WTC11 (cell line): ENCODE data around the gene FAM181B.
A peak's percentile ranks its signal among the peaks of the same experiment; 100 is the strongest.

Source experiments
- ESRRA ChIP-seq: sonication (generic); formaldehyde crosslinking; IDR thresholded peaks from 2 replicates; pipeline ENCODE4 v1.8.1; 2022; ENCODE audit warnings: mild to moderate bottlenecking, missing genetic modification reagents, borderline replicate concordance
- FOXJ3 ChIP-seq: sonication (generic); formaldehyde crosslinking; IDR thresholded peaks from 2 replicates; pipeline ENCODE4 v1.9.0; 2021; ENCODE audit warnings: missing genetic modification reagents, mild to moderate bottlenecking, borderline replicate concordance
- NR2C2 ChIP-seq: sonication (generic); formaldehyde crosslinking; IDR thresholded peaks from 2 replicates; pipeline ENCODE4 v1.8.0; 2022; ENCODE audit warnings: mild to moderate bottlenecking, missing genetic modification reagents
- NR3C1 ChIP-seq: sonication (generic); formaldehyde crosslinking; conservative IDR thresholded peaks from 2 replicates; pipeline ENCODE4 v1.8.1; 2023; ENCODE audit warnings: low read depth, mild to moderate bottlenecking, missing genetic modification reagents
- TEAD1 ChIP-seq: sonication (generic); formaldehyde crosslinking; IDR thresholded peaks from 2 replicates; pipeline ENCODE4 v1.8.0; 2022; ENCODE audit warnings: mild to moderate bottlenecking, missing genetic modification reagents
- TEAD4 ChIP-seq: sonication (generic); formaldehyde crosslinking; IDR thresholded peaks from 2 replicates; pipeline ENCODE4 v1.8.0; 2022; ENCODE audit warnings: mild to moderate bottlenecking, missing genetic modification reagents
- TF ChIP-seq, protein P1 (sequence below): sonication (generic); formaldehyde crosslinking; IDR thresholded peaks from 2 replicates; pipeline ENCODE4 v1.8.1; 2023; ENCODE audit warnings: mild to moderate bottlenecking, missing genetic modification reagents
- TF ChIP-seq, protein P2 (sequence below): sonication (generic); formaldehyde crosslinking; IDR thresholded peaks from 2 replicates; pipeline ENCODE4 v1.8.1; 2023; ENCODE audit warnings: mild to moderate bottlenecking, missing genetic modification reagents, moderate library complexity
- TF ChIP-seq, protein P3 (sequence below): fragments of 200-600 bp; IDR thresholded peaks from 2 replicates; pipeline ENCODE4 v1.8.0; 2022; ENCODE audit warnings: antibody characterized with exemption
- TF ChIP-seq, protein P4 (sequence below): sonication (generic); formaldehyde crosslinking; IDR thresholded peaks from 2 replicates; pipeline ENCODE4 v1.8.1; 2022; ENCODE audit warnings: low read depth, mild to moderate bottlenecking, moderate library complexity, missing genetic modification reagents, borderline replicate concordance
- TF ChIP-seq, protein P5 (sequence below): sonication (generic); formaldehyde crosslinking; IDR thresholded peaks from 2 replicates; pipeline ENCODE4 v1.8.1; 2023; ENCODE audit warnings: mild to moderate bottlenecking, moderate library complexity, missing genetic modification reagents

DNA sequence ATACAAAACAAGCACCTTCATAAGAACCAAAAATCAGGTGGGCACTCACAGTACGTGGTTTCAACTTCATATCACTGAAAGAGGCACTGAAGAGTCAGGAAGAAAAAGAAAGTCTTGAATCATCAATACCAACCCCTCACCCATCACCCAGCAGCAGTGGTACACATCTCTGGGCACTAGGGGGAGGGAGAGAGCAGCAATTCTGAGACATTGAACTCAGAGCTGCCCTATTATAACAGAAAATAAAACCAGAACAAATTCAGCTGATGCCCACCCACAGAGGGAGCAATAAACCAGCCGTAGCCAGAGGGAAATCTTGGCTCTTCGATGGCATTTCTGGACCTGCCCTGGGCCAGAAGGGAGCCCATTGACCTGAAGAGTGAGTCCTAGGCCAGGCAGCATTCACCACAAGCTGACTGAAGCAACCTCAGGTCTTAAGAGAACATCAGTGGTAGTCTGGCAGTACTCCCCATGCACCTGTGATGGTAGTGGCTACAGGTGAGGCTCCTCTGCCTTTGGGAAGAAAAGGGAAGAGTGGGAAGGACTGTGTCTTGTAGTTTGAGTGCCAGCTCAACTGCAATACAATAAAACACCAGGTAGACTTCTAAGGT lies 42.2 kb upstream of the FAM181B start:
- TF ChIP-seq, protein P1, sequence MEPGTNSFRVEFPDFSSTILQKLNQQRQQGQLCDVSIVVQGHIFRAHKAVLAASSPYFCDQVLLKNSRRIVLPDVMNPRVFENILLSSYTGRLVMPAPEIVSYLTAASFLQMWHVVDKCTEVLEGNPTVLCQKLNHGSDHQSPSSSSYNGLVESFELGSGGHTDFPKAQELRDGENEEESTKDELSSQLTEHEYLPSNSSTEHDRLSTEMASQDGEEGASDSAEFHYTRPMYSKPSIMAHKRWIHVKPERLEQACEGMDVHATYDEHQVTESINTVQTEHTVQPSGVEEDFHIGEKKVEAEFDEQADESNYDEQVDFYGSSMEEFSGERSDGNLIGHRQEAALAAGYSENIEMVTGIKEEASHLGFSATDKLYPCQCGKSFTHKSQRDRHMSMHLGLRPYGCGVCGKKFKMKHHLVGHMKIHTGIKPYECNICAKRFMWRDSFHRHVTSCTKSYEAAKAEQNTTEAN (CRISPR knock-in tag) = no peak
- TF ChIP-seq TEAD4 (CRISPR knock-in tag) = no peak
- TF ChIP-seq, protein P2, sequence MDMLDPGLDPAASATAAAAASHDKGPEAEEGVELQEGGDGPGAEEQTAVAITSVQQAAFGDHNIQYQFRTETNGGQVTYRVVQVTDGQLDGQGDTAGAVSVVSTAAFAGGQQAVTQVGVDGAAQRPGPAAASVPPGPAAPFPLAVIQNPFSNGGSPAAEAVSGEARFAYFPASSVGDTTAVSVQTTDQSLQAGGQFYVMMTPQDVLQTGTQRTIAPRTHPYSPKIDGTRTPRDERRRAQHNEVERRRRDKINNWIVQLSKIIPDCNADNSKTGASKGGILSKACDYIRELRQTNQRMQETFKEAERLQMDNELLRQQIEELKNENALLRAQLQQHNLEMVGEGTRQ (CRISPR knock-in tag) = no peak
- TF ChIP-seq, protein P3, sequence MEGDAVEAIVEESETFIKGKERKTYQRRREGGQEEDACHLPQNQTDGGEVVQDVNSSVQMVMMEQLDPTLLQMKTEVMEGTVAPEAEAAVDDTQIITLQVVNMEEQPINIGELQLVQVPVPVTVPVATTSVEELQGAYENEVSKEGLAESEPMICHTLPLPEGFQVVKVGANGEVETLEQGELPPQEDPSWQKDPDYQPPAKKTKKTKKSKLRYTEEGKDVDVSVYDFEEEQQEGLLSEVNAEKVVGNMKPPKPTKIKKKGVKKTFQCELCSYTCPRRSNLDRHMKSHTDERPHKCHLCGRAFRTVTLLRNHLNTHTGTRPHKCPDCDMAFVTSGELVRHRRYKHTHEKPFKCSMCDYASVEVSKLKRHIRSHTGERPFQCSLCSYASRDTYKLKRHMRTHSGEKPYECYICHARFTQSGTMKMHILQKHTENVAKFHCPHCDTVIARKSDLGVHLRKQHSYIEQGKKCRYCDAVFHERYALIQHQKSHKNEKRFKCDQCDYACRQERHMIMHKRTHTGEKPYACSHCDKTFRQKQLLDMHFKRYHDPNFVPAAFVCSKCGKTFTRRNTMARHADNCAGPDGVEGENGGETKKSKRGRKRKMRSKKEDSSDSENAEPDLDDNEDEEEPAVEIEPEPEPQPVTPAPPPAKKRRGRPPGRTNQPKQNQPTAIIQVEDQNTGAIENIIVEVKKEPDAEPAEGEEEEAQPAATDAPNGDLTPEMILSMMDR = peak; percentile 80
- TF ChIP-seq, protein P4, sequence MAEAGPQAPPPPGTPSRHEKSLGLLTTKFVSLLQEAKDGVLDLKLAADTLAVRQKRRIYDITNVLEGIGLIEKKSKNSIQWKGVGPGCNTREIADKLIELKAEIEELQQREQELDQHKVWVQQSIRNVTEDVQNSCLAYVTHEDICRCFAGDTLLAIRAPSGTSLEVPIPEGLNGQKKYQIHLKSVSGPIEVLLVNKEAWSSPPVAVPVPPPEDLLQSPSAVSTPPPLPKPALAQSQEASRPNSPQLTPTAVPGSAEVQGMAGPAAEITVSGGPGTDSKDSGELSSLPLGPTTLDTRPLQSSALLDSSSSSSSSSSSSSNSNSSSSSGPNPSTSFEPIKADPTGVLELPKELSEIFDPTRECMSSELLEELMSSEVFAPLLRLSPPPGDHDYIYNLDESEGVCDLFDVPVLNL (CRISPR knock-in tag) = no peak
- no peak for TF ChIP-seq TEAD1
- no peak for TF ChIP-seq FOXJ3 (CRISPR knock-in tag)
- no peak for TF ChIP-seq ESRRA (CRISPR knock-in tag)
- no peak for TF ChIP-seq NR2C2 (CRISPR knock-in tag)
- TF ChIP-seq, protein P5, sequence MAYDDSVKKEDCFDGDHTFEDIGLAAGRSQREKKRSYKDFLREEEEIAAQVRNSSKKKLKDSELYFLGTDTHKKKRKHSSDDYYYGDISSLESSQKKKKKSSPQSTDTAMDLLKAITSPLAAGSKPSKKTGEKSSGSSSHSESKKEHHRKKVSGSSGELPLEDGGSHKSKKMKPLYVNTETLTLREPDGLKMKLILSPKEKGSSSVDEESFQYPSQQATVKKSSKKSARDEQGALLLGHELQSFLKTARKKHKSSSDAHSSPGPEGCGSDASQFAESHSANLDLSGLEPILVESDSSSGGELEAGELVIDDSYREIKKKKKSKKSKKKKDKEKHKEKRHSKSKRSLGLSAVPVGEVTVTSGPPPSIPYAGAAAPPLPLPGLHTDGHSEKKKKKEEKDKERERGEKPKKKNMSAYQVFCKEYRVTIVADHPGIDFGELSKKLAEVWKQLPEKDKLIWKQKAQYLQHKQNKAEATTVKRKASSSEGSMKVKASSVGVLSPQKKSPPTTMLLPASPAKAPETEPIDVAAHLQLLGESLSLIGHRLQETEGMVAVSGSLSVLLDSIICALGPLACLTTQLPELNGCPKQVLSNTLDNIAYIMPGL = no peak
- TF ChIP-seq NR3C1 (CRISPR knock-in tag) = no peak
